ENCODE measurements around the gene SLC9A9.

DNA sequence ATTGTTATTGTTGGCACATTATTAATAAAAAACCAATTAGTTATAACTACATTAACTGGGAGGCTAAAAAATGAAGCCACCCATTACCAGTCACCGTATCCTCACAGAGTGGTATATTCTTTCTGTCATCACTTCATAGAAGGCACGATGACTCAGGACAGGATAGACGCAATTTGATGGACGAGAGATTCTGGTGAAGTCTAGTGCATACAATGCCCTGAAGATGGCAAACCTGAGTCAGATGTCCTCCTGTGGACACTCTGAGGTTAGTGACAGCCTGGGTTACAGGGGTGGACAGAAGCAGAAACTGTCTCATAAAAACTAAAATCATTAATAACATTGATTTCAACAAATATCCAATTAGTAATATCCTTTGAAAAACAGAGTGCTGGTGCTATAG is 150.3 kb downstream of the SLC9A9 start:
- TF ChIP-seq, protein P1, sequence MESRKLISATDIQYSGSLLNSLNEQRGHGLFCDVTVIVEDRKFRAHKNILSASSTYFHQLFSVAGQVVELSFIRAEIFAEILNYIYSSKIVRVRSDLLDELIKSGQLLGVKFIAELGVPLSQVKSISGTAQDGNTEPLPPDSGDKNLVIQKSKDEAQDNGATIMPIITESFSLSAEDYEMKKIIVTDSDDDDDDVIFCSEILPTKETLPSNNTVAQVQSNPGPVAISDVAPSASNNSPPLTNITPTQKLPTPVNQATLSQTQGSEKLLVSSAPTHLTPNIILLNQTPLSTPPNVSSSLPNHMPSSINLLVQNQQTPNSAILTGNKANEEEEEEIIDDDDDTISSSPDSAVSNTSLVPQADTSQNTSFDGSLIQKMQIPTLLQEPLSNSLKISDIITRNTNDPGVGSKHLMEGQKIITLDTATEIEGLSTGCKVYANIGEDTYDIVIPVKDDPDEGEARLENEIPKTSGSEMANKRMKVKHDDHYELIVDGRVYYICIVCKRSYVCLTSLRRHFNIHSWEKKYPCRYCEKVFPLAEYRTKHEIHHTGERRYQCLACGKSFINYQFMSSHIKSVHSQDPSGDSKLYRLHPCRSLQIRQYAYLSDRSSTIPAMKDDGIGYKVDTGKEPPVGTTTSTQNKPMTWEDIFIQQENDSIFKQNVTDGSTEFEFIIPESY (IDR thresholded peaks at IDR 0.05) = no peak
- no peak for TF ChIP-seq JUND (IDR thresholded peaks at IDR 0.05; ENCODE audit: low read depth, low read length)
- TF ChIP-seq, protein P2, sequence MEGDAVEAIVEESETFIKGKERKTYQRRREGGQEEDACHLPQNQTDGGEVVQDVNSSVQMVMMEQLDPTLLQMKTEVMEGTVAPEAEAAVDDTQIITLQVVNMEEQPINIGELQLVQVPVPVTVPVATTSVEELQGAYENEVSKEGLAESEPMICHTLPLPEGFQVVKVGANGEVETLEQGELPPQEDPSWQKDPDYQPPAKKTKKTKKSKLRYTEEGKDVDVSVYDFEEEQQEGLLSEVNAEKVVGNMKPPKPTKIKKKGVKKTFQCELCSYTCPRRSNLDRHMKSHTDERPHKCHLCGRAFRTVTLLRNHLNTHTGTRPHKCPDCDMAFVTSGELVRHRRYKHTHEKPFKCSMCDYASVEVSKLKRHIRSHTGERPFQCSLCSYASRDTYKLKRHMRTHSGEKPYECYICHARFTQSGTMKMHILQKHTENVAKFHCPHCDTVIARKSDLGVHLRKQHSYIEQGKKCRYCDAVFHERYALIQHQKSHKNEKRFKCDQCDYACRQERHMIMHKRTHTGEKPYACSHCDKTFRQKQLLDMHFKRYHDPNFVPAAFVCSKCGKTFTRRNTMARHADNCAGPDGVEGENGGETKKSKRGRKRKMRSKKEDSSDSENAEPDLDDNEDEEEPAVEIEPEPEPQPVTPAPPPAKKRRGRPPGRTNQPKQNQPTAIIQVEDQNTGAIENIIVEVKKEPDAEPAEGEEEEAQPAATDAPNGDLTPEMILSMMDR (IDR thresholded peaks at IDR 0.05 in 2 of 3, conservative IDR thresholded peaks at IDR 0.05 in 1 of 3; ENCODE audit: control insufficient read depth in 2 of 3, extremely low read depth in 1 of 3, insufficient read depth in 1 of 3, low read depth in 3 of 3, low read length in 3 of 3) = no peak
- TF ChIP-seq POLR2A (IDR thresholded peaks at IDR 0.05; ENCODE audit: low read depth, low read length) = no peak
- TF ChIP-seq HDAC2 (IDR thresholded peaks at IDR 0.05) = no peak
- TF ChIP-seq, protein P3, sequence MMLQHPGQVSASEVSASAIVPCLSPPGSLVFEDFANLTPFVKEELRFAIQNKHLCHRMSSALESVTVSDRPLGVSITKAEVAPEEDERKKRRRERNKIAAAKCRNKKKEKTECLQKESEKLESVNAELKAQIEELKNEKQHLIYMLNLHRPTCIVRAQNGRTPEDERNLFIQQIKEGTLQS (IDR thresholded peaks at IDR 0.05; ENCODE audit: borderline replicate concordance, extremely low read depth, low read depth, low read length) = no peak
- TF ChIP-seq EED (IDR thresholded peaks at IDR 0.05; ENCODE audit: low read depth) = no peak
- TF ChIP-seq WRNIP1 (IDR thresholded peaks at IDR 0.05; ENCODE audit: borderline replicate concordance, low read depth, low read length) = no peak
- TF ChIP-seq FOXK2 (IDR thresholded peaks at IDR 0.05) = no peak
